Measurements from ENCODE around the gene ADGRV1.

The ADGRV1 gene

GRCh38 chr5:91145333-91145620 is 586.7 kb downstream of the ADGRV1 start:
- Histone ChIP-seq H3K4me3 (ENCODE audit: low read length) (no peak overlapping the region), H3K27me3 (ENCODE audit: control insufficient read depth, insufficient read depth, low read length) (no peaks in the 10 kb centered on the region), H3K9me3 (ENCODE audit: control insufficient read depth, low read length) (no peaks in the 10 kb centered on the region), H3K36me3 (ENCODE audit: control insufficient read depth, insufficient read depth, low read length) (no peaks in the 10 kb centered on the region), H3K4me1 (ENCODE audit: control insufficient read depth, insufficient read depth, low read length) (peaks cover 8% of the 10 kb centered on the region), H3K9ac (ENCODE audit: low read length) (no peak overlapping the region)

GRCh38 chr5:91146230-91146629 is 587.6 kb downstream of the ADGRV1 start:
- Histone ChIP-seq H3K4me1 (ENCODE audit: control insufficient read depth, insufficient read depth, low read length) (peaks cover 8% of the 10 kb centered on the region), H3K27me3 (ENCODE audit: control insufficient read depth, insufficient read depth, low read length) (no peaks in the 10 kb centered on the region), H3K9ac (ENCODE audit: low read length) (no peak overlapping the region), H3K9me3 (ENCODE audit: control insufficient read depth, low read length) (no peaks in the 10 kb centered on the region), H3K4me3 (ENCODE audit: low read length) (no peak overlapping the region), H3K36me3 (ENCODE audit: control insufficient read depth, insufficient read depth, low read length) (no peaks in the 10 kb centered on the region)

GRCh38 chr5:91146905-91147600 is 588.5 kb downstream of the ADGRV1 start:
- Histone ChIP-seq H3K9ac (ENCODE audit: low read length) (no peak overlapping the region), H3K36me3 (ENCODE audit: control insufficient read depth, insufficient read depth, low read length) (no peaks in the 10 kb centered on the region), H3K4me3 (ENCODE audit: low read length) (no peak overlapping the region), H3K4me1 (ENCODE audit: control insufficient read depth, insufficient read depth, low read length) (peaks cover 8% of the 10 kb centered on the region), H3K9me3 (ENCODE audit: control insufficient read depth, low read length) (no peaks in the 10 kb centered on the region), H3K27me3 (ENCODE audit: control insufficient read depth, insufficient read depth, low read length) (no peaks in the 10 kb centered on the region)

GRCh38 chr5:91150234-91150633 is 591.6 kb downstream of the ADGRV1 start:
- Histone ChIP-seq H3K4me3 (ENCODE audit: low read length) (no peak overlapping the region), H3K9me3 (ENCODE audit: control insufficient read depth, low read length) (no peaks in the 10 kb centered on the region), H3K27me3 (ENCODE audit: control insufficient read depth, insufficient read depth, low read length) (no peaks in the 10 kb centered on the region), H3K4me1 (ENCODE audit: control insufficient read depth, insufficient read depth, low read length) (peaks cover 3% of the 10 kb centered on the region), H3K36me3 (ENCODE audit: control insufficient read depth, insufficient read depth, low read length) (no peaks in the 10 kb centered on the region), H3K9ac (ENCODE audit: low read length) (no peak overlapping the region)

- no peaks in the 10 kb centered on the region for H3K4me1 ChIP-seq (ENCODE audit: control insufficient read depth, insufficient read depth, low read length)
- no peaks in the 10 kb centered on the region for H3K27me3 ChIP-seq (ENCODE audit: control insufficient read depth, insufficient read depth, low read length)
- no peaks in the 10 kb centered on the region for H3K9me3 ChIP-seq (ENCODE audit: control insufficient read depth, low read length)
- no peaks in the 10 kb centered on the region for H3K36me3 ChIP-seq (ENCODE audit: control insufficient read depth, insufficient read depth, low read length)
- no peak overlapping the region for H3K9ac ChIP-seq (ENCODE audit: low read length)
- no peak overlapping the region for H3K4me3 ChIP-seq (ENCODE audit: low read length)
Observed at GRCh38 chr5:91150636-91151035, 592.0 kb downstream of the ADGRV1 start.

- Histone ChIP-seq H3K9ac (ENCODE audit: low read length) (no peak overlapping the region), H3K4me3 (ENCODE audit: low read length) (no peak overlapping the region), H3K36me3 (ENCODE audit: control insufficient read depth, insufficient read depth, low read length) (no peaks in the 10 kb centered on the region), H3K4me1 (ENCODE audit: control insufficient read depth, insufficient read depth, low read length) (no peaks in the 10 kb centered on the region), H3K27me3 (ENCODE audit: control insufficient read depth, insufficient read depth, low read length) (no peaks in the 10 kb centered on the region), H3K9me3 (ENCODE audit: control insufficient read depth, low read length) (no peaks in the 10 kb centered on the region)
Observed at GRCh38 chr5:91151947-91152346, 593.4 kb downstream of the ADGRV1 start.

- H3K4me1 ChIP-seq (ENCODE audit: control insufficient read depth, insufficient read depth, low read length), result no peaks in the 10 kb centered on the region
- H3K4me3 ChIP-seq (ENCODE audit: low read length), result no peak overlapping the region
- no peaks in the 10 kb centered on the region for H3K9me3 ChIP-seq (ENCODE audit: control insufficient read depth, low read length)
- no peaks in the 10 kb centered on the region for H3K36me3 ChIP-seq (ENCODE audit: control insufficient read depth, insufficient read depth, low read length)
- no peak overlapping the region for H3K9ac ChIP-seq (ENCODE audit: low read length)
- no peaks in the 10 kb centered on the region for H3K27me3 ChIP-seq (ENCODE audit: control insufficient read depth, insufficient read depth, low read length)
Observed at GRCh38 chr5:91154338-91154737, 595.7 kb downstream of the ADGRV1 start.

- H3K27me3 ChIP-seq (ENCODE audit: control insufficient read depth, insufficient read depth, low read length), result no peaks in the 10 kb centered on the region
- no peaks in the 10 kb centered on the region for H3K4me1 ChIP-seq (ENCODE audit: control insufficient read depth, insufficient read depth, low read length)
- no peaks in the 10 kb centered on the region for H3K36me3 ChIP-seq (ENCODE audit: control insufficient read depth, insufficient read depth, low read length)
- H3K9me3 ChIP-seq (ENCODE audit: control insufficient read depth, low read length), result no peaks in the 10 kb centered on the region
- no peak overlapping the region for H3K4me3 ChIP-seq (ENCODE audit: low read length)
- H3K9ac ChIP-seq (ENCODE audit: low read length), result no peak overlapping the region
Observed at GRCh38 chr5:91155274-91155673, 596.7 kb downstream of the ADGRV1 start.

- Histone ChIP-seq H3K9me3 (ENCODE audit: control insufficient read depth, low read length) (no peaks in the 10 kb centered on the region), H3K27me3 (ENCODE audit: control insufficient read depth, insufficient read depth, low read length) (no peaks in the 10 kb centered on the region), H3K9ac (ENCODE audit: low read length) (no peak overlapping the region), H3K4me1 (ENCODE audit: control insufficient read depth, insufficient read depth, low read length) (no peaks in the 10 kb centered on the region), H3K4me3 (ENCODE audit: low read length) (no peak overlapping the region), H3K36me3 (ENCODE audit: control insufficient read depth, insufficient read depth, low read length) (no peaks in the 10 kb centered on the region)
Observed at GRCh38 chr5:91156242-91156641, 597.6 kb downstream of the ADGRV1 start.

GRCh38 chr5:91158011-91158410 is 599.4 kb downstream of the ADGRV1 start:
- no peak overlapping the region for H3K9ac ChIP-seq (ENCODE audit: low read length)
- H3K36me3 ChIP-seq (ENCODE audit: control insufficient read depth, insufficient read depth, low read length), result no peaks in the 10 kb centered on the region
- peaks cover 12% of the 10 kb centered on the region for H3K4me1 ChIP-seq (ENCODE audit: control insufficient read depth, insufficient read depth, low read length)
- H3K27me3 ChIP-seq (ENCODE audit: control insufficient read depth, insufficient read depth, low read length), result no peaks in the 10 kb centered on the region
- H3K4me3 ChIP-seq (ENCODE audit: low read length), result no peak overlapping the region
- H3K9me3 ChIP-seq (ENCODE audit: control insufficient read depth, low read length), result no peaks in the 10 kb centered on the region

- Histone ChIP-seq H3K27me3 (ENCODE audit: control insufficient read depth, insufficient read depth, low read length) (no peaks in the 10 kb centered on the region), H3K4me1 (ENCODE audit: control insufficient read depth, insufficient read depth, low read length) (peaks cover 12% of the 10 kb centered on the region), H3K9me3 (ENCODE audit: control insufficient read depth, low read length) (no peaks in the 10 kb centered on the region), H3K9ac (ENCODE audit: low read length) (no peak overlapping the region), H3K4me3 (ENCODE audit: low read length) (no peak overlapping the region), H3K36me3 (ENCODE audit: control insufficient read depth, insufficient read depth, low read length) (no peaks in the 10 kb centered on the region)
Observed at GRCh38 chr5:91159647-91160046, 601.0 kb downstream of the ADGRV1 start.

GRCh38 chr5:91160714-91161285 is 602.2 kb downstream of the ADGRV1 start:
- no peaks in the 10 kb centered on the region for H3K9me3 ChIP-seq (ENCODE audit: control insufficient read depth, low read length)
- no peak overlapping the region for H3K9ac ChIP-seq (ENCODE audit: low read length)
- H3K4me1 ChIP-seq (ENCODE audit: control insufficient read depth, insufficient read depth, low read length), result peaks cover 12% of the 10 kb centered on the region
- no peaks in the 10 kb centered on the region for H3K36me3 ChIP-seq (ENCODE audit: control insufficient read depth, insufficient read depth, low read length)
- no peaks in the 10 kb centered on the region for H3K27me3 ChIP-seq (ENCODE audit: control insufficient read depth, insufficient read depth, low read length)
- H3K4me3 ChIP-seq (ENCODE audit: low read length), result no peak overlapping the region
